ENCODE results near the gene HES1.
A peak's percentile ranks its signal among the peaks of the same experiment; 100 is the strongest.
"Not testable (repeated sequence)": the region's sequence is repeated elsewhere in the genome, so short reads cannot be mapped to it uniquely, and the experiment has no call there.

Gene HES1

GRCh38 chr3:194141415-194142155, 5.6 kb downstream of the HES1 start:
- peak; percentile 57 for DNase-seq (ENCODE audit: low read depth in 2 of 2)

GRCh38 chr3:194142156-194142910, 6.4 kb downstream of the HES1 start:
- no peak for DNase-seq (ENCODE audit: low read depth in 2 of 2)

- DNase-seq (ENCODE audit: low read depth in 2 of 2), result no peak
Measured at GRCh38 chr3:194145702-194146101, 9.8 kb downstream of the HES1 start.

GRCh38 chr3:194147679-194148078, 11.7 kb downstream of the HES1 start:
- DNase-seq (ENCODE audit: low read depth in 2 of 2), result no peak

GRCh38 chr3:194148383-194148782, 12.4 kb downstream of the HES1 start:
- DNase-seq (ENCODE audit: low read depth in 2 of 2), result no peak

GRCh38 chr3:194150252-194150934, 14.4 kb downstream of the HES1 start:
- no peak for DNase-seq (ENCODE audit: low read depth in 2 of 2)

- DNase-seq (ENCODE audit: low read depth in 2 of 2), result not testable (repeated sequence)
Measured at GRCh38 chr3:194150935-194151302, 15.0 kb downstream of the HES1 start.

- DNase-seq (ENCODE audit: low read depth in 2 of 2), result no peak
Measured at GRCh38 chr3:194154346-194154745, 18.4 kb downstream of the HES1 start.

- DNase-seq (ENCODE audit: low read depth in 2 of 2), result no peak
Measured at GRCh38 chr3:194156095-194156494, 20.1 kb downstream of the HES1 start.

GRCh38 chr3:194158942-194159439, 23.0 kb downstream of the HES1 start:
- no peak for DNase-seq (ENCODE audit: low read depth in 2 of 2)

- no peak for DNase-seq (ENCODE audit: low read depth in 2 of 2)
Measured at GRCh38 chr3:194160158-194160557, 24.2 kb downstream of the HES1 start.

GRCh38 chr3:194161131-194162045, 25.4 kb downstream of the HES1 start:
- no peak for DNase-seq (ENCODE audit: low read depth in 2 of 2)

GRCh38 chr3:194162070-194162678, 26.2 kb downstream of the HES1 start:
- no peak for DNase-seq (ENCODE audit: low read depth in 2 of 2)

- DNase-seq (ENCODE audit: low read depth in 2 of 2), result no peak
Measured at GRCh38 chr3:194162817-194163584, 27.1 kb downstream of the HES1 start.

- DNase-seq (ENCODE audit: low read depth in 2 of 2), result no peak
Measured at GRCh38 chr3:194163697-194164096, 27.7 kb downstream of the HES1 start.

GRCh38 chr3:194164861-194165260, 28.9 kb downstream of the HES1 start:
- no peak for DNase-seq (ENCODE audit: low read depth in 2 of 2)

- DNase-seq (ENCODE audit: low read depth in 2 of 2), result no peak
Measured at GRCh38 chr3:194165271-194166018, 29.5 kb downstream of the HES1 start.

- DNase-seq (ENCODE audit: low read depth in 2 of 2), result no peak
Measured at GRCh38 chr3:194166682-194167479, 30.9 kb downstream of the HES1 start.
